ENCODE measurements around the gene LHFPL3.

- TF ChIP-seq, protein P1, sequence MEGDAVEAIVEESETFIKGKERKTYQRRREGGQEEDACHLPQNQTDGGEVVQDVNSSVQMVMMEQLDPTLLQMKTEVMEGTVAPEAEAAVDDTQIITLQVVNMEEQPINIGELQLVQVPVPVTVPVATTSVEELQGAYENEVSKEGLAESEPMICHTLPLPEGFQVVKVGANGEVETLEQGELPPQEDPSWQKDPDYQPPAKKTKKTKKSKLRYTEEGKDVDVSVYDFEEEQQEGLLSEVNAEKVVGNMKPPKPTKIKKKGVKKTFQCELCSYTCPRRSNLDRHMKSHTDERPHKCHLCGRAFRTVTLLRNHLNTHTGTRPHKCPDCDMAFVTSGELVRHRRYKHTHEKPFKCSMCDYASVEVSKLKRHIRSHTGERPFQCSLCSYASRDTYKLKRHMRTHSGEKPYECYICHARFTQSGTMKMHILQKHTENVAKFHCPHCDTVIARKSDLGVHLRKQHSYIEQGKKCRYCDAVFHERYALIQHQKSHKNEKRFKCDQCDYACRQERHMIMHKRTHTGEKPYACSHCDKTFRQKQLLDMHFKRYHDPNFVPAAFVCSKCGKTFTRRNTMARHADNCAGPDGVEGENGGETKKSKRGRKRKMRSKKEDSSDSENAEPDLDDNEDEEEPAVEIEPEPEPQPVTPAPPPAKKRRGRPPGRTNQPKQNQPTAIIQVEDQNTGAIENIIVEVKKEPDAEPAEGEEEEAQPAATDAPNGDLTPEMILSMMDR (IDR thresholded peaks at IDR 0.05 in 2 of 3, conservative IDR thresholded peaks at IDR 0.05 in 1 of 3; ENCODE audit: borderline replicate concordance in 1 of 3, insufficient read depth in 1 of 3, low read depth in 2 of 3, low read length in 2 of 3) = no peak
- TF ChIP-seq POLR2A (IDR thresholded peaks at IDR 0.05; ENCODE audit: borderline replicate concordance, extremely low read depth, insufficient read depth, insufficient read length) (no peak), EZH2 (IDR thresholded peaks at IDR 0.05) (no peak), SP1 (IDR thresholded peaks at IDR 0.05; ENCODE audit: low read depth) (no peak), JUND (IDR thresholded peaks at IDR 0.05) (no peak), YY1 (IDR thresholded peaks at IDR 0.05; ENCODE audit: extremely low read depth, insufficient replicate concordance, low read depth, low read length) (no peak), SIN3A (IDR thresholded peaks at IDR 0.05; ENCODE audit: low read depth) (no peak), CEBPB (IDR thresholded peaks at IDR 0.05; ENCODE audit: low read depth) (no peak), EZH2phosphoT487 (IDR thresholded peaks at IDR 0.05; ENCODE audit: borderline replicate concordance) (no peak), EGR1 (IDR thresholded peaks at IDR 0.05; ENCODE audit: low read depth) (no peak), SRF (IDR thresholded peaks at IDR 0.05; ENCODE audit: low read depth) (no peak), CBX3 (IDR thresholded peaks at IDR 0.05; ENCODE audit: low read depth) (no peak)
- TF ChIP-seq, protein P2, sequence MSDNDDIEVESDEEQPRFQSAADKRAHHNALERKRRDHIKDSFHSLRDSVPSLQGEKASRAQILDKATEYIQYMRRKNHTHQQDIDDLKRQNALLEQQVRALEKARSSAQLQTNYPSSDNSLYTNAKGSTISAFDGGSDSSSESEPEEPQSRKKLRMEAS (IDR thresholded peaks at IDR 0.05) = no peak
These were observed 103.5 kb downstream of the LHFPL3 start for GRCh38 chr7:104431930-104432329.
